RKO (cell line): ENCODE measurements around the gene DDT.
"Not testable (repeated sequence)": the region's sequence is repeated elsewhere in the genome, so short reads cannot be mapped to it uniquely, and the experiment has no call there.

Source experiments
- DNase-seq: peaks from one replicate; pipeline ENCODE4 v3.0.0-alpha.2; 2016; ENCODE audit warnings: low spot score

The DDT gene

GRCh38 chr22:23989583-23990244, 15.5 kb upstream of the DDT start:
- not testable (repeated sequence) for DNase-seq

- DNase-seq = not testable (repeated sequence)
Measured at GRCh38 chr22:23986538-23987178, 12.4 kb upstream of the DDT start.

- not testable (repeated sequence) for DNase-seq
Measured at GRCh38 chr22:23986089-23986488, 11.8 kb upstream of the DDT start.

GRCh38 chr22:23984430-23984829, 10.2 kb upstream of the DDT start:
- peak; percentile 41 for DNase-seq

- DNase-seq = not testable (repeated sequence)
Measured at GRCh38 chr22:23980567-23980966, 6.3 kb upstream of the DDT start.

GRCh38 chr22:23979557-23980240, 5.5 kb upstream of the DDT start, which contains the start of gene GSTT2:
TSS of gene GSTT2 (plus strand) at chr22:23980134.
- not testable (repeated sequence) for DNase-seq

- not testable (repeated sequence) for DNase-seq
Measured at GRCh38 chr22:23977304-23977703, 3.1 kb upstream of the DDT start.

- not testable (repeated sequence) for DNase-seq
Measured at GRCh38 chr22:23974836-23975352, 653 bp upstream of the DDT start.

- not testable (repeated sequence) for DNase-seq
Measured at GRCh38 chr22:23971927-23972326, 2.3 kb downstream of the DDT start.

- DNase-seq = no peak
Measured at GRCh38 chr22:23970816-23971486, 3.3 kb downstream of the DDT start.

GRCh38 chr22:23970201-23970641, 4.0 kb downstream of the DDT start:
- no peak for DNase-seq

GRCh38 chr22:23969071-23969470, 5.2 kb downstream of the DDT start:
- no peak for DNase-seq

GRCh38 chr22:23966568-23966967, 7.7 kb downstream of the DDT start, which contains the start of gene DDTL:
TSS of gene DDTL (plus strand) at chr22:23966888. CDS start at chr22:23966915, 27 bp downstream.
- not testable (repeated sequence) for DNase-seq

GRCh38 chr22:23966094-23966493, 8.1 kb downstream of the DDT start:
- not testable (repeated sequence) for DNase-seq

- DNase-seq = not testable (repeated sequence)
Measured at GRCh38 chr22:23961084-23961771, 13.0 kb downstream of the DDT start, which contains the start of gene GSTT2B. TSS of gene GSTT2B (minus strand) at chr22:23961195. CDS start at chr22:23961131, 64 bp downstream.

- DNase-seq = peak; percentile 47
Measured at GRCh38 chr22:23956301-23956900, 17.8 kb downstream of the DDT start.

GRCh38 chr22:23955886-23956285, 18.4 kb downstream of the DDT start:
- DNase-seq = not testable (repeated sequence)

GRCh38 chr22:23954991-23955305, 19.3 kb downstream of the DDT start:
- DNase-seq = not testable (repeated sequence)

GRCh38 chr22:23954193-23954990, 19.8 kb downstream of the DDT start:
- DNase-seq = not testable (repeated sequence)

GRCh38 chr22:23953485-23953884, 20.8 kb downstream of the DDT start:
- not testable (repeated sequence) for DNase-seq
